HEK293 (cell line): ENCODE measurements around the gene SMIM32.

ENCODE experiments used
- CTCF ChIA-PET: fragments of 350-600 bp; formaldehyde crosslinking; extraction: SDS; loops from one replicate; lab custom pipeline; 2021; ENCODE audit warnings: antibody characterized with exemption; lab: Yijun Ruan, JAX
- POLR2A ChIA-PET: fragments of 300-600 bp; formaldehyde crosslinking; extraction: SDS; loops from one replicate; lab custom pipeline; 2020; ENCODE audit warnings: antibody characterized with exemption, inconsistent platforms; lab: Yijun Ruan, JAX
- H3K27ac ChIP-seq: fragments of 200-500 bp; sonication (Bioruptor generic); 2 replicates; pipeline ENCODE4 v1.5.1; 2014; ENCODE audit warnings: low read depth, low read length, control low read depth, inconsistent platforms; ENCODE audit errors: extremely low read depth
- H3K36me3 ChIP-seq, 2 experiments: fragments of 200-500 bp in 1 of 2; sonication (Bioruptor generic) in 1 of 2; 1 replicate in 1 of 2; 2 replicates in 1 of 2; pipeline ENCODE4 v1.5.1; 2014 to 2017; ENCODE audit warnings: inconsistent platforms in 2 of 2, low read length in 2 of 2; ENCODE audit not compliant: control insufficient read depth in 2 of 2, insufficient read depth in 1 of 2
- H3K4me1 ChIP-seq: fragments of 200-500 bp; sonication (Bioruptor generic); 2 replicates; pipeline ENCODE4 v1.5.1; 2014; ENCODE audit warnings: mild to moderate bottlenecking, low read length, inconsistent platforms; ENCODE audit not compliant: control insufficient read depth, insufficient read depth
- H3K4me3 ChIP-seq: 2 replicates; pipeline ENCODE4 v1.5.1; 2011; ENCODE audit warnings: low read depth, mild to moderate bottlenecking, control low read depth, low read length, moderate library complexity
- H3K9me3 ChIP-seq: fragments of 200-500 bp; sonication (Bioruptor generic); 2 replicates; pipeline ENCODE4 v1.5.1; 2014; ENCODE audit warnings: low read depth, low read length, inconsistent platforms; ENCODE audit not compliant: control insufficient read depth, insufficient read depth
- CTCF ChIP-seq: fragments of 450-650 bp; formaldehyde crosslinking; IDR thresholded peaks from 2 replicates; pipeline ENCODE4 v1.5.1; 2016; ENCODE audit warnings: missing biosample characterization, missing genetic modification characterization
- SCRT2 ChIP-seq: fragments of 450-650 bp; formaldehyde crosslinking; IDR thresholded peaks from 2 replicates; pipeline ENCODE4 v1.5.1; 2016; ENCODE audit warnings: missing biosample characterization, missing genetic modification characterization
- TCF7L2 ChIP-seq: IDR thresholded peaks from 2 replicates; pipeline ENCODE4 v1.6.1; 2011; ENCODE audit warnings: low read depth, mild to moderate bottlenecking, inconsistent platforms, low read length, moderate library complexity, borderline replicate concordance
- ZBTB10 ChIP-seq: fragments of 450-650 bp; formaldehyde crosslinking; IDR thresholded peaks from 2 replicates; pipeline ENCODE4 v1.5.1; 2016; ENCODE audit warnings: missing biosample characterization, missing genetic modification characterization
- ZNF114 ChIP-seq: fragments of 450-650 bp; formaldehyde crosslinking; IDR thresholded peaks from 2 replicates; pipeline ENCODE4 v1.5.0; 2017; ENCODE audit warnings: missing biosample characterization, missing genetic modification characterization
- ZNF292 ChIP-seq: fragments of 450-650 bp; formaldehyde crosslinking; IDR thresholded peaks from 2 replicates; pipeline ENCODE4 v1.5.1; 2016; ENCODE audit warnings: low read depth, missing biosample characterization, missing genetic modification characterization, borderline replicate concordance
- ZNF350 ChIP-seq: fragments of 450-650 bp; formaldehyde crosslinking; IDR thresholded peaks from 2 replicates; pipeline ENCODE4 v1.5.0; 2017; ENCODE audit warnings: missing biosample characterization, mild to moderate bottlenecking, missing genetic modification characterization
- ZNF449 ChIP-seq: fragments of 450-650 bp; formaldehyde crosslinking; IDR thresholded peaks from 2 replicates; pipeline ENCODE4 v1.5.1; 2017; ENCODE audit warnings: missing biosample characterization, mild to moderate bottlenecking, missing genetic modification characterization, moderate library complexity
- ZNF518A ChIP-seq: fragments of 450-650 bp; formaldehyde crosslinking; conservative IDR thresholded peaks from 2 replicates; pipeline ENCODE4 v1.5.1; 2016; ENCODE audit warnings: low read depth, missing biosample characterization, missing genetic modification characterization
- ZNF626 ChIP-seq: fragments of 450-650 bp; sonication (Bioruptor Pico); formaldehyde crosslinking; IDR thresholded peaks from 2 replicates; pipeline ENCODE4 v1.5.1; 2018; ENCODE audit warnings: missing biosample characterization, missing genetic modification characterization, inconsistent platforms
- ZNF701 ChIP-seq: fragments of 450-650 bp; formaldehyde crosslinking; IDR thresholded peaks from 2 replicates; pipeline ENCODE4 v1.5.1; 2016; ENCODE audit warnings: missing biosample characterization, missing genetic modification characterization
- ZNF776 ChIP-seq: fragments of 450-650 bp; formaldehyde crosslinking; IDR thresholded peaks from 2 replicates; pipeline ENCODE4 v1.5.0; 2017; ENCODE audit warnings: missing biosample characterization, missing genetic modification characterization, borderline replicate concordance

Gene SMIM32

GRCh38 chr5:136190904-136191303 is 2.1 kb downstream of the SMIM32 start (continued):
- TF ChIP-seq ZBTB10 (tag by site-specific recombination) (no peak), CTCF (no peak), ZNF701 (no peak), ZNF776 (tag by site-specific recombination) (no peak), TCF7L2 (no peak), ZNF292 (tag by site-specific recombination) (no peak), ZNF518A (no peak), ZNF350 (tag by site-specific recombination) (no peak), ZNF114 (tag by site-specific recombination) (no peak), SCRT2 (tag by site-specific recombination) (no peak)

GRCh38 chr5:136190091-136190720 is 2.8 kb downstream of the SMIM32 start:
- ChIA-PET POLR2A (no interaction called here), CTCF (interaction anchor here (0.8 to 1.1 kb wide), 2 partner anchors 22 to 624 kb away, joined by 3 to 4 read pairs; no protein-coding TSS in a partner anchor)
- H3K4me1 ChIP-seq = no peaks in the 10 kb centered on the region; the same call in 1 of the 2 replicates
- TF ChIP-seq ZNF626 (tag by site-specific recombination) (no peak), ZNF449 (tag by site-specific recombination) (0 out of 2 replicates have a peak, but pooled peaks have one; percentile 16)
- no peak overlapping the region for H3K4me3 ChIP-seq
- H3K9me3 ChIP-seq = no peaks in the 10 kb centered on the region
- H3K36me3 ChIP-seq = peaks cover 0 to 38% of the 10 kb centered on the region in 2 experiments; a peak in 1 of 3 replicates
- no peak overlapping the region for H3K27ac ChIP-seq
